Measurements from ENCODE around the gene PRSS3.

- TF ChIP-seq CTCF (IDR thresholded peaks at IDR 0.05) = no peak
- TF ChIP-seq POLR2A (IDR thresholded peaks at IDR 0.05) = no peak
- no peak for TF ChIP-seq POLR2AphosphoS5 (IDR thresholded peaks at IDR 0.05)
Measured at GRCh38 chr9:33795281-33795680, at the start of gene PRSS3.

All from breast epithelium (tissue), 3 donors.